ENCODE results near the gene MGAT4D. TPM values are rescaled to one million over a fixed set of nuclear protein-coding genes. Genes with fewer than 3 reads are reported as not detected.
A peak's percentile ranks its signal among the peaks of the same experiment; 100 is the strongest.

Gene MGAT4D
- polyA plus RNA-seq, 1 of the 3 experiments (the other 2 are of a cell fraction), result not detected

DNA sequence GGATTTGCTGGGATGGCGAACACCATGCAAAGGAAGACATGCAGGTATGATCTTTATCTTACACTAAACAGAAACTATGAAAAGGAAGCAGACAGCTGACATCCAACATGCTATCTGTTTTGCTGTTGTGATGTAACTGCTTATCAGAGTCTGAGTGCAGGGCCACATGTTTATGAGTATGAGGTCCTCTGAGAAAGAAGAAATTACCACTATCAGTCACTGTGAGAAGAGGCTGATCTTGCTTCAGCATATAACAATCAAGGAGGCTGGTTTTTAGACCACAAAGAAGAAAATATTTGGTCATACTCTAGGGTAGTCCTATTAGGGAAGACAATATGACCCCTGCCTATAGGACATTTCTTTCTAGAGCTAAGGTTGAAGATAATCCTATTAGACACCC, 89.1 kb downstream of the MGAT4D start:
- Histone ChIP-seq H3K9me3 (no peaks in the 10 kb centered on the region), H3K4me2 (no peak overlapping the region), H3K9ac (no peak overlapping the region), H3K27ac (ENCODE audit: low read depth in 2 of 2, low read length in 1 of 2) (no peak overlapping the region), H3K79me2 (ENCODE audit: insufficient read depth) (no peaks in the 10 kb centered on the region), H4K20me1 (ENCODE audit: insufficient read depth) (no peaks in the 10 kb centered on the region), H3K36me3 (replicated peaks in 1 of 2; ENCODE audit: control insufficient read depth in 1 of 2, insufficient read depth in 2 of 2, low read length in 1 of 2) (no peaks in the 10 kb centered on the region), H3K27me3 (ENCODE audit: insufficient read depth) (no peaks in the 10 kb centered on the region), H3K4me1 (ENCODE audit: control insufficient read depth in 1 of 2, insufficient read depth in 2 of 2, low read depth in 1 of 2, low read length in 1 of 2) (no peaks in the 10 kb centered on the region; a peak in 1 of 4 replicates), H3K4me3 (ENCODE audit: low read depth in 2 of 2, low read length in 1 of 2) (no peak overlapping the region), H3F3A (replicated peaks; ENCODE audit: insufficient read depth) (no peaks in the 10 kb centered on the region), H3K9me2 (no peaks in the 10 kb centered on the region), H2AFZ (ENCODE audit: low read depth) (no peak overlapping the region)
- POLR2A ChIA-PET, result no interaction called here
- peak; percentile 18 for DNase-seq
- CTCF ChIA-PET, result interaction anchor here (1.0 kb wide), 1 partner anchor 36 kb away, joined by 5 read pairs; the partner anchor contains the start of gene SCOC
- TF ChIP-seq MXI1 (IDR thresholded peaks at IDR 0.05; ENCODE audit: low read depth, low read length) (0 out of 2 replicates have a peak, but pooled peaks have one; percentile 22), GATA2 (CRISPR knock-in tag; IDR thresholded peaks at IDR 0.05) (peak; percentile 47; the same call in 1 of the 2 replicates)
- TF ChIP-seq, protein P1, sequence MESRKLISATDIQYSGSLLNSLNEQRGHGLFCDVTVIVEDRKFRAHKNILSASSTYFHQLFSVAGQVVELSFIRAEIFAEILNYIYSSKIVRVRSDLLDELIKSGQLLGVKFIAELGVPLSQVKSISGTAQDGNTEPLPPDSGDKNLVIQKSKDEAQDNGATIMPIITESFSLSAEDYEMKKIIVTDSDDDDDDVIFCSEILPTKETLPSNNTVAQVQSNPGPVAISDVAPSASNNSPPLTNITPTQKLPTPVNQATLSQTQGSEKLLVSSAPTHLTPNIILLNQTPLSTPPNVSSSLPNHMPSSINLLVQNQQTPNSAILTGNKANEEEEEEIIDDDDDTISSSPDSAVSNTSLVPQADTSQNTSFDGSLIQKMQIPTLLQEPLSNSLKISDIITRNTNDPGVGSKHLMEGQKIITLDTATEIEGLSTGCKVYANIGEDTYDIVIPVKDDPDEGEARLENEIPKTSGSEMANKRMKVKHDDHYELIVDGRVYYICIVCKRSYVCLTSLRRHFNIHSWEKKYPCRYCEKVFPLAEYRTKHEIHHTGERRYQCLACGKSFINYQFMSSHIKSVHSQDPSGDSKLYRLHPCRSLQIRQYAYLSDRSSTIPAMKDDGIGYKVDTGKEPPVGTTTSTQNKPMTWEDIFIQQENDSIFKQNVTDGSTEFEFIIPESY (IDR thresholded peaks at IDR 0.05; ENCODE audit: borderline replicate concordance, low read depth), result no peak
- 90% methylated on average over 1 of the region's 1 CpG for WGBS (ENCODE audit: low lambda C conversion rate)

DNA sequence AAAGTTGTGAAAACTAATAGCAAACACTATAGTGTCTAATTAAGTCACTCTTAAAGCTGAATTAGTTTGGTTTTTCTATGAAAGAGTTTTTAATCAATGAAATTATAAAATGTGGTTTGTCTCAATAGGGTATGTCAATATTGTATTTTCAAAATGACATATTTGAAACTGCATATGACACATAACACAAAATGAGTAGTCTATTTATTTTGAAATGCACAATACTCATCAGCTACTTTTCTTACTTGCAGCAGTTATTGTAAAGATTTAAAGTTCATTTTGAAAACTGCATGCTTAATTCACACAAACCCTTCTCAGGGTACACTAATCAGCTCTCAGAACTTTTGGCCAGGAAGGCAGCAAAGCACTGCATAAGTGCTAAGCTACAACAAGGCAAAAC, 91.8 kb downstream of the MGAT4D start:
- CTCF ChIA-PET, result interaction anchor here (1.5 kb wide), 1 partner anchor 23 kb away, joined by 4 read pairs; no protein-coding TSS in a partner anchor
- Histone ChIP-seq H2AFZ (ENCODE audit: low read depth) (no peak overlapping the region), H4K20me1 (ENCODE audit: insufficient read depth) (no peaks in the 10 kb centered on the region), H3K4me3 (ENCODE audit: low read depth in 2 of 2, low read length in 1 of 2) (no peak overlapping the region), H3K27ac (ENCODE audit: low read depth in 2 of 2, low read length in 1 of 2) (no peak overlapping the region), H3K4me2 (no peak overlapping the region), H3K79me2 (ENCODE audit: insufficient read depth) (no peaks in the 10 kb centered on the region), H3K9ac (no peak overlapping the region), H3K27me3 (ENCODE audit: insufficient read depth) (no peaks in the 10 kb centered on the region), H3K9me3 (no peaks in the 10 kb centered on the region), H3F3A (replicated peaks; ENCODE audit: insufficient read depth) (no peaks in the 10 kb centered on the region), H3K4me1 (ENCODE audit: control insufficient read depth in 1 of 2, insufficient read depth in 2 of 2, low read depth in 1 of 2, low read length in 1 of 2) (no peaks in the 10 kb centered on the region; a peak in 1 of 4 replicates), H3K36me3 (replicated peaks in 1 of 2; ENCODE audit: control insufficient read depth in 1 of 2, insufficient read depth in 2 of 2, low read length in 1 of 2) (no peaks in the 10 kb centered on the region), H3K9me2 (no peaks in the 10 kb centered on the region)
- no peak for DNase-seq
- POLR2A ChIA-PET, result no interaction called here
- TF ChIP-seq RAD21 (IDR thresholded peaks at IDR 0.05; ENCODE audit: low read length), result no peak
- TF ChIP-seq MEF2A (IDR thresholded peaks at IDR 0.05; ENCODE audit: borderline replicate concordance, low read depth), result no peak
- TF ChIP-seq NRF1 (IDR thresholded peaks at IDR 0.05; ENCODE audit: low read depth, low read length), result no peak
- TF ChIP-seq, protein P1 (IDR thresholded peaks at IDR 0.05; ENCODE audit: borderline replicate concordance, low read depth), result no peak
- no peak for TF ChIP-seq CHD2 (IDR thresholded peaks at IDR 0.05; ENCODE audit: low read length, partially characterized antibody)
- no peak for TF ChIP-seq TCF12 (IDR thresholded peaks at IDR 0.05)
- TF ChIP-seq, protein P2, sequence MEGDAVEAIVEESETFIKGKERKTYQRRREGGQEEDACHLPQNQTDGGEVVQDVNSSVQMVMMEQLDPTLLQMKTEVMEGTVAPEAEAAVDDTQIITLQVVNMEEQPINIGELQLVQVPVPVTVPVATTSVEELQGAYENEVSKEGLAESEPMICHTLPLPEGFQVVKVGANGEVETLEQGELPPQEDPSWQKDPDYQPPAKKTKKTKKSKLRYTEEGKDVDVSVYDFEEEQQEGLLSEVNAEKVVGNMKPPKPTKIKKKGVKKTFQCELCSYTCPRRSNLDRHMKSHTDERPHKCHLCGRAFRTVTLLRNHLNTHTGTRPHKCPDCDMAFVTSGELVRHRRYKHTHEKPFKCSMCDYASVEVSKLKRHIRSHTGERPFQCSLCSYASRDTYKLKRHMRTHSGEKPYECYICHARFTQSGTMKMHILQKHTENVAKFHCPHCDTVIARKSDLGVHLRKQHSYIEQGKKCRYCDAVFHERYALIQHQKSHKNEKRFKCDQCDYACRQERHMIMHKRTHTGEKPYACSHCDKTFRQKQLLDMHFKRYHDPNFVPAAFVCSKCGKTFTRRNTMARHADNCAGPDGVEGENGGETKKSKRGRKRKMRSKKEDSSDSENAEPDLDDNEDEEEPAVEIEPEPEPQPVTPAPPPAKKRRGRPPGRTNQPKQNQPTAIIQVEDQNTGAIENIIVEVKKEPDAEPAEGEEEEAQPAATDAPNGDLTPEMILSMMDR (IDR thresholded peaks at IDR 0.05), result no peak
- no peak for TF ChIP-seq FOXJ3 (CRISPR knock-in tag; IDR thresholded peaks at IDR 0.05)
- no peak for TF ChIP-seq RXRA (IDR thresholded peaks at IDR 0.05; ENCODE audit: borderline replicate concordance, low read depth)
- no peak for TF ChIP-seq RCOR1 (IDR thresholded peaks at IDR 0.05; ENCODE audit: low read length)
- no peak for TF ChIP-seq SMC3 (IDR thresholded peaks at IDR 0.05; ENCODE audit: low read depth, low read length)
- no peak for TF ChIP-seq EP300 (IDR thresholded peaks at IDR 0.05; ENCODE audit: borderline replicate concordance in 1 of 2, low read depth in 1 of 2, low read length in 1 of 2)
- TF ChIP-seq, protein P3, sequence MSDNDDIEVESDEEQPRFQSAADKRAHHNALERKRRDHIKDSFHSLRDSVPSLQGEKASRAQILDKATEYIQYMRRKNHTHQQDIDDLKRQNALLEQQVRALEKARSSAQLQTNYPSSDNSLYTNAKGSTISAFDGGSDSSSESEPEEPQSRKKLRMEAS (IDR thresholded peaks at IDR 0.05; ENCODE audit: low read depth), result no peak
- no peak for TF ChIP-seq JUND (IDR thresholded peaks at IDR 0.05)
- TF ChIP-seq NFIC (IDR thresholded peaks at IDR 0.05; ENCODE audit: borderline replicate concordance), result no peak
- TF ChIP-seq TEAD4 (IDR thresholded peaks at IDR 0.05; ENCODE audit: borderline replicate concordance, insufficient read depth), result no peak
- TF ChIP-seq POLR2AphosphoS5 (IDR thresholded peaks at IDR 0.05; ENCODE audit: low read depth, low read length), result no peak
- TF ChIP-seq GABPA (IDR thresholded peaks at IDR 0.05; ENCODE audit: low read depth), result no peak
- TF ChIP-seq MXI1 (IDR thresholded peaks at IDR 0.05; ENCODE audit: low read depth, low read length), result no peak
- TF ChIP-seq ELF1 (IDR thresholded peaks at IDR 0.05), result no peak
